ENCODE data around the gene ARL6IP4. TPM values are rescaled to one million over a fixed set of nuclear protein-coding genes. Genes with fewer than 3 reads are reported as not detected.
A peak's percentile ranks its signal among the peaks of the same experiment; 100 is the strongest.
"Not testable (repeated sequence)": the region's sequence is repeated elsewhere in the genome, so short reads cannot be mapped to it uniquely, and the experiment has no call there.

ARL6IP4 gene
- total RNA-seq, 2 donors from 2014 or later, result 146 to 212 TPM

DNA sequence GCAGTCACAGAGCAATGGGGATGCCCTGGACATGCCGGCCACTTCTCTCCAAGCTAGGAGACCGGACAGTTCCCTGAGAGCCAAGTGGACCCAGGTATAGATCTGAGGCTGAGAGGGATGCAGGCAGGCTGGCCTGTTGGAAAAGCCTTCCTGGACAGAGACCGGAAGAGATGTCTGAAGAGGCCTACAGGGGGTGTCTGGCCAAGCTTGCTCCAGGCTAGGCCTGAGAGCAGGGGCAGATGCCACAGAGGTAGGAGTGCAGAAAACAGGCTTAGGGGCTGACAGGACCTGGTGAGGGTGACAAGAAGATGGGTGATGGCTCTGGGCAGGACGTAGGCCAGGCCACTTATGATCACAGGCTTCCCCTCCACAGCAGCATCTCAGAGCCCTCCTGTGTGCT, 30.2 kb downstream of the ARL6IP4 start:
- Mint-ChIP-seq H3K9me3 (no peaks in the 10 kb centered on the region), H3K36me3 (no peaks in the 10 kb centered on the region), H3K27me3 (no peaks in the 10 kb centered on the region), H3K27ac (no peak overlapping the region), H3K4me3 (no peak overlapping the region), H3K4me1 (ENCODE audit: low read depth in 2 of 2) (peaks cover 0 to 6% of the 10 kb centered on the region in 2 donors)
- DNase-seq (ENCODE audit: low spot score) (no peak), ATAC-seq (no peak)

DNA sequence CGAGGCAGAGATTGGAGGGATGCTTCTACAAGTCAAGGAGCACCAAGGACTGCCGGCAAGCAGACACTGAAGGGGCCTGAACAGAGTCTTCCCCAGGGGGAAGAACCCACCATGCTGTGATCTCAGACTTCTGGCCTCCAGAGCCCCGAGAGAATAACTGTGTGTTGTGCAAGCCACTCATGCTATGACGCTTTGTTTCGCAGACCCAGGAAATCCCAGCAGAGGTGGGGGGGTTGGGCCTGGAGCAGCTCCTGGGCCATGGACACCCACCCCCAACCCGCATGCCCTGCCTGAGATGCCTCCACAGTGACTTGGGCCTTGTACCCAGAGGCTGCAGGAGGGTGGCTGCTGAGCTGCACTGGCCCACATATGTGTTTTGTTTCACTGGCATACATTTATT, 31.2 kb downstream of the ARL6IP4 start:
- H3K9me3 Mint-ChIP-seq, result no peaks in the 10 kb centered on the region
- H3K27me3 Mint-ChIP-seq, result no peaks in the 10 kb centered on the region
- no peaks in the 10 kb centered on the region for H3K36me3 Mint-ChIP-seq
- DNase-seq (ENCODE audit: low spot score), result peak; percentile 54
- no peak for ATAC-seq
- peak overlapping the region in 1 of 2 donors; percentile 42 for H3K27ac Mint-ChIP-seq
- no peak overlapping the region for H3K4me3 Mint-ChIP-seq
- H3K4me1 Mint-ChIP-seq (ENCODE audit: low read depth in 2 of 2), result peaks cover 0 to 10% of the 10 kb centered on the region in 2 donors

DNA sequence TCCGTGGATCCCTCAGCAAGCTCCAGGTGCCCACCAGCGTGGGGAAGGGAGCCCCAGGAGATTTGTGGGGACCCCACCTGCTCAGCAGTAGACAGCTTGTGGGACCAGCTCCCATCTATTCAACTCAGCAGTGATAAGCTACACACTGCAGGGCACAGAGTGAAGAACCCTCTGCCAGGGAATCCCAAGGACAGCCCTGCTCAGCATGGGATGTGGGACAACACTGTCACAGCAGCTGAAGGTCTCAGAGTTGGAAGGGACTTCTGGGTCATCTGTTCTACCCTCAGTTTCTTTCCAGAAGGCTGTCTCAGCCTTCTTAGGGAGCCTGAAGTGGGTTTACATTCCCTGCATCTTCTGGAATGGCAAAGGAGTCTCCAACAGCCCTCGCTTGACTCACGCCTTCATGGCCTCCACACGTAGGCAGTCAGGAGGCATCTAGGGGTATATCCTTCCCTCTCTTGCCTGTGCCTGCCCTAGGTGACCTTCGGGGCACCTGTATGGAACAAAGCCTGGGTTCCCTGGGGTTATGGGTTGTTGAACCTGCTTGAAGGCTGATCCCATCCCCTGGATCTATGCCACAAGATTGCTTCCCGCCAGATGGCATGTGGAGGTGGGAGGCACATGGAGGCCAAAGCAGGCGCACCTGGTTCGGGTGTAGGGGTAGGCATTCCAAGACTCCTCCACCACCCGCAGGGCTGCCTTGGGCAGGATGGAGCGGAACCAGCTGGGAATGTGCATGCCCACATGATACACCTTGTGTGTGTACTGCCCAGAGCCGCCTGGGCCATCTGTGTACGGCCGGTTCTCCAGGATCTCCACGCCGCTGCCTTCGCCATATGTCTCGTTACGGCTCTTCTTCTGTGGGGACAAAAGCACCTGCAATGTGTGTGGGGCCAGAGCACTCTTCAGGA, 33.0 kb downstream of the ARL6IP4 start:
- H3K4me3 Mint-ChIP-seq, result no peak overlapping the region
- DNase-seq (ENCODE audit: low spot score) (peak; percentile 13), ATAC-seq (no peak)
- H3K27ac Mint-ChIP-seq, result no peak overlapping the region
- no peaks in the 10 kb centered on the region for H3K9me3 Mint-ChIP-seq
- no peaks in the 10 kb centered on the region for H3K27me3 Mint-ChIP-seq
- H3K36me3 Mint-ChIP-seq, result no peaks in the 10 kb centered on the region
- H3K4me1 Mint-ChIP-seq (ENCODE audit: low read depth in 2 of 2), result peaks cover 0 to 17% of the 10 kb centered on the region in 2 donors

DNA sequence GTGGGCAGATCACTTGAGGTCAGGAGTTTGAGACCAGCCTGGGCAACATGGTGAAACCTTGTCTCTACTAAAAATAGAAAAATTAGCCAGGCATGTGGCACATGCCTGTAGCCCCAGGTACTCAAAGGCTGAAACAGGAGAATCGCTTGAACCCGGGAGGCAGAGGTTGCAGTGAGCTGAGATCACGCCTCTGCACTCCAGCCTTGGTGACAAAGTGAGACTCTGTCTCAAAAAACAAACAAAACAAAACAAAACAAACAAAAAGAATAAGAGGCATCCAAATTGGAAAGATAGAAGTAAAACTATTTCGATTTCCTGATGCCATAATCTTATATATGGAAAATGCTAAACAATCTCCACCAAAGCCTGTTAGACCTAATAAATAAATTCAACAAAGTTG, 34.0 kb downstream of the ARL6IP4 start:
- not testable (repeated sequence) for H3K4me3 Mint-ChIP-seq; H3K36me3 Mint-ChIP-seq; H3K9me3 Mint-ChIP-seq; ATAC-seq; DNase-seq (ENCODE audit: low spot score); H3K27me3 Mint-ChIP-seq; H3K27ac Mint-ChIP-seq
- H3K4me1 Mint-ChIP-seq (ENCODE audit: low read depth in 2 of 2), result peaks cover 3 to 19% of the 10 kb centered on the region in 2 donors

DNA sequence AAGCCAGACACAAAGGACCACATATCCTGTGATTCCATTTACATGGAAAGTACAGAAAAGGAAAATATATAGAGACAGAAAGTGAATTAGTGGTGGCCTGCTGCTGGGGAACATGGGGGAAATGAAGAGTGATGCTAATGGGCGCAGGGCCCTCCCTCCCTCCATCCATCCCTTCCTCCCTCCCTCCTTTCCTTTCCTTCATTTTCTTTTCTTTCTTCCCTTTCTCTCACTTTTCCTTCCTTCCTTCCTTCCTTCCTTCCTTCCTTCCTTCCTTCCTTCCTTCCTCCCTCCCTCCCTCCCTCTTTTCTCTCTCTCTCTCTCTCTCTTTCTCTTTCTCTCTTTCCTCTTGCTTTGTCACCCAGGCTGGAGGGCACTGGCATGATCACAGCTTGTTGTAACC, 37.3 kb downstream of the ARL6IP4 start:
- Mint-ChIP-seq H3K36me3 (no peaks in the 10 kb centered on the region), H3K27ac (no peak overlapping the region), H3K9me3 (no peaks in the 10 kb centered on the region), H3K4me1 (ENCODE audit: low read depth in 2 of 2) (peaks cover 7 to 29% of the 10 kb centered on the region in 2 donors), H3K4me3 (no peak overlapping the region), H3K27me3 (no peaks in the 10 kb centered on the region)
- ATAC-seq (no peak), DNase-seq (ENCODE audit: low spot score) (no peak)

DNA sequence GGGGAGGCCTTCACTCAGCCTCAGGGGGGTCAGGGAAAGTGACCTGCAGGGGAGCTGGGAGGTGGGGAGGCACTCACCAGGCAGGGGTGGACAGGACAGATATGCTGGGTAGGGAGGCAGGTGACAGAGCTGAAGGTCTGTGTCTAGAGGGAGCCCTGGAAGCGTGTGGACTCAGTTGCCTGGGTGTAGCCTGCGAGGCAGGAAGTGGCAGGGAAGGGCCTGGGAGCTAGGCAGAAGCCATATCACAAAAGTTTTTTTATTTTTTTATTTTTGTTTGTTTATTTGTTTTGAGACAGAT, 39.3 kb downstream of the ARL6IP4 start:
- H3K4me1 Mint-ChIP-seq (ENCODE audit: low read depth in 2 of 2), result peaks cover 19 to 40% of the 10 kb centered on the region in 2 donors
- ATAC-seq (no peak), DNase-seq (ENCODE audit: low spot score) (no peak)
- H3K4me3 Mint-ChIP-seq, result no peak overlapping the region
- H3K9me3 Mint-ChIP-seq, result no peaks in the 10 kb centered on the region
- H3K27me3 Mint-ChIP-seq, result no peaks in the 10 kb centered on the region
- H3K27ac Mint-ChIP-seq, result peak overlapping the region in 1 of 2 donors; percentile 78
- H3K36me3 Mint-ChIP-seq, result no peaks in the 10 kb centered on the region

DNA sequence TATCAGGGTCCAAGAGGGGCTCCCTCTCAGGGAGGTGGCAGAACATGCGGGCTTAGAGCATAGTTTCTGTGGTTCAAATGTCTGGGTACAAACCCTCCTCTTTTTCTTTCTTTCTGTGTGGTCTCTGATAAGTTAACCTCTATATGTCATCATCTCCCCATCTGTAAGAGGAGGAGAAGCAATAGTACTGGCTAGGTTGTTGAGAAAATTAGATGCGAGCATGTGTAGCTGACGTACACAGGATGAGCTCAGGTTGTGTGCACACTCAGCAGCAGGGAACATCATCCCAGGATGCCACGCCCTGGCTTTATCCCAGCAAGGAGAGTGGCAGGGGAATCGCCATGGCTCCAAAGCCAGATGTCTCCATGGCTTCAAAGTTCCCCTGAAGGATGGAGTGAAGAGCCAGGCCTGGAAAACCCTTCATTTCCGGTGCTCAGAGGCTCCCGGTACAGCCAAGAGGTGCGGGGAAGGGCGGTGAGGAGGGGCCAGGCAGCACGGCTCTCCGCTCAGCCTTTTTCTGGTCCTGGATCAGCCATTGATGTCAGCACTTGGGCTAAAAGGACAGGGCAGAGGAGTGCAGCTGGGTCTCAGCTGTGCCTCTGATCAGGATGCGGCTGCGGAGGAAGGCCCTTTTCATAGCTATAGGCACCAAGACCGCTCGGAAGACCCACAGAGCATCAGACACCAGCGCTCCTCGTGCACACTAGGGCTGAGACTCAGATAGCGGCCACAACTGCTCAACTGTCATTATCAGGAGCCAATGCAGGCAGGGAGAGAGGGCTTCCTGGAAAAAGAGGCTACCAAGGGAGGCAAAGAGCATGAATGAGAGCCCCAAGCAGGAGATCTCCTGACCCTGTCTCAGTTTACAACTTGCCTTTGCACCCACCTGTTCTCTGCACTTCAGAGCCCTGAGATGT, 41.5 kb downstream of the ARL6IP4 start:
- ATAC-seq (no peak), DNase-seq (ENCODE audit: low spot score) (no peak)
- Mint-ChIP-seq H3K27ac (peak overlapping the region in 1 of 2 donors; percentile 52), H3K36me3 (no peaks in the 10 kb centered on the region), H3K27me3 (no peaks in the 10 kb centered on the region), H3K4me1 (ENCODE audit: low read depth in 2 of 2) (peaks cover 21 to 31% of the 10 kb centered on the region in 2 donors), H3K4me3 (no peak overlapping the region), H3K9me3 (no peaks in the 10 kb centered on the region)

DNA sequence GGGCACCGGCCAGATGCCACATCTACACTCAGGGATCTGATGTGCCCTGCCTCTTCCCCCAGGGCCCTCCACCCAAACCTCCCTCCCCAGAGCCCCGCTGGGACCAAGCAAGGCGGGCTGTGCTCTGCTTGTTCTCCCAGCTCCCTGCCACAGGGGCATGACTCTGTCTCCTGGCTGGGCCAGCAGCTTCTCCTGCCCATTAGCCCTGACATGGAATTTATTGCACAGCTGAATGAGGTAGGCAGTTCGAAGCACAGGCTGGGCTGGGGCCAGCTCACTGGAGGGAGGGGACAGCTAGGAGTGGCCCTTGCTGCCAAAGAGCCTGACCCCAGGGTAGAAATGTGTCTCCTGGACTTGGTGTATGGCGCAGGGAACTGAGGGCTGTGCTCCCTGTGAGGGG, 42.4 kb downstream of the ARL6IP4 start:
- Mint-ChIP-seq H3K36me3 (no peaks in the 10 kb centered on the region), H3K4me1 (ENCODE audit: low read depth in 2 of 2) (peaks cover 21 to 28% of the 10 kb centered on the region in 2 donors), H3K27me3 (no peaks in the 10 kb centered on the region), H3K27ac (no peak overlapping the region), H3K4me3 (no peak overlapping the region), H3K9me3 (no peaks in the 10 kb centered on the region)
- DNase-seq (ENCODE audit: low spot score) (no peak), ATAC-seq (no peak)

DNA sequence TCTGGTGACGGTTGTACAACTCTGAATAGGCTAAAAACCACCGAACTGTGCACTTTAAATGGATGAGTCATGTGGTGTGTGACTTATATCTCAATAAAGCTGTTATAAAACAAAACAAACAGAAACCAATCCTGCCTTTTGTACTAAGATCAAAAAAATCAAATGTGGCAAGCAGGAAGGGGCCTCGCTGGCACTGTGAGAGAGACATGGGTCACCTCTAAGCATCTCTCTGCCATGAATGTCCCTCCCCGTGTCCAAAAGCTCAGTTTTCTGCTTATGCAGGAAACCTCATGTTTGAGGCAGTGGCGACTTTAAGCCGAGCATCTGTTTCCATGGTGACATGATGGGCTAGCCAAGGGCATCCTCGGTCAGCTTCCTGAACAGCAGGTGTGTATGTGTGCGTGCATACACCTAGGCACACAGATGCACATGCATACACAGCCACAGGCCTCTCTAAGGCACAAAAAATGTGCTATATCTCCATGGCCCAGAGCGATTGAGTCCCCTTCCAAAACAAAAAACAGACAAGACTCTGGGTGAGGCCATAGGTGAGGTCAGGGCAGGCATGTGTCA, 44.4 kb downstream of the ARL6IP4 start:
- Mint-ChIP-seq H3K27ac (peak overlapping the region in 1 of 2 donors; percentile 14), H3K4me1 (ENCODE audit: low read depth in 2 of 2) (peaks cover 14 to 25% of the 10 kb centered on the region in 2 donors), H3K36me3 (no peaks in the 10 kb centered on the region), H3K9me3 (no peaks in the 10 kb centered on the region), H3K27me3 (no peaks in the 10 kb centered on the region), H3K4me3 (peak overlapping the region; percentile 30)
- no peak for DNase-seq (ENCODE audit: low spot score)
- peak; percentile 43 to 81 for ATAC-seq

DNA sequence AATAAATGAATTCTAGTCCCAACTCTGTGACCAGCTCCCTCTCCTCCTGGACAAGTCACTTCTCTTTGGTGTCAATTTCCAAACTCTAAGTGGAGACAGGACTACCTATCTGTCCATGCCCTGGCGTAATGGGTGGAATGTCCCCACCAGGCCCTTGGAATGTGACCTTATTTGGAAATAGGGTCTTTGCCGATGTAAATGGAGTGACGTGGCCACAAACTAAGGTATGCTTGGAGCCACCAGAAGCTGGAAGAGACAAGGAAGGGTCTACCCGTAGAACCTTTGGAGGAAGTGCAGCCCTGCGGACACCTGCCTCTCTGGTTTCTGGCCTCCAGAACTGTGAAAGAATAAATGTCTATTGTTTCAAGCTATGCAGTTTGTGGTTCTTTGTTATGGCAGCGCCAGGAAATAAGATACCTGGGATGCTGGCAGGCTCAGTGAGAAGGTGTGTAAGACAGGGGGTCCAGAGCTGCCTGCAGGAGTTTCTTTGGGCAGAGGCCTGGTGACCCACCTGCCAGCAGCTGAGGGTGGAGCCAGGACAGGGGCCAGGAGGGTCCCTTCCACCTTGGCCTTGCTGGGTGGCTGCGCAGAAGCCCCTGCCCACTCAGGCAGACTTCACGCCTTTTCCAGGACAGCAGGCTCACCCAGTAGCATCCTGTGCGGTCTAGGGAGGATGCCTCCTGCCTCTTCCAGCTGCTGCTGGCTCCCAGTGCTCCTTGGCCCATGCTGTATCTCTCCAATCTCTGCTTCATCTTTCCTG, 45.8 kb downstream of the ARL6IP4 start:
- ATAC-seq, result no peak
- no peaks in the 10 kb centered on the region for H3K9me3 Mint-ChIP-seq
- peaks cover 14 to 20% of the 10 kb centered on the region in 2 donors for H3K4me1 Mint-ChIP-seq (ENCODE audit: low read depth in 2 of 2)
- H3K27me3 Mint-ChIP-seq, result no peaks in the 10 kb centered on the region
- no peak overlapping the region for H3K27ac Mint-ChIP-seq
- H3K36me3 Mint-ChIP-seq, result no peaks in the 10 kb centered on the region
- no peak for DNase-seq (ENCODE audit: low spot score)
- H3K4me3 Mint-ChIP-seq, result no peak overlapping the region

DNA sequence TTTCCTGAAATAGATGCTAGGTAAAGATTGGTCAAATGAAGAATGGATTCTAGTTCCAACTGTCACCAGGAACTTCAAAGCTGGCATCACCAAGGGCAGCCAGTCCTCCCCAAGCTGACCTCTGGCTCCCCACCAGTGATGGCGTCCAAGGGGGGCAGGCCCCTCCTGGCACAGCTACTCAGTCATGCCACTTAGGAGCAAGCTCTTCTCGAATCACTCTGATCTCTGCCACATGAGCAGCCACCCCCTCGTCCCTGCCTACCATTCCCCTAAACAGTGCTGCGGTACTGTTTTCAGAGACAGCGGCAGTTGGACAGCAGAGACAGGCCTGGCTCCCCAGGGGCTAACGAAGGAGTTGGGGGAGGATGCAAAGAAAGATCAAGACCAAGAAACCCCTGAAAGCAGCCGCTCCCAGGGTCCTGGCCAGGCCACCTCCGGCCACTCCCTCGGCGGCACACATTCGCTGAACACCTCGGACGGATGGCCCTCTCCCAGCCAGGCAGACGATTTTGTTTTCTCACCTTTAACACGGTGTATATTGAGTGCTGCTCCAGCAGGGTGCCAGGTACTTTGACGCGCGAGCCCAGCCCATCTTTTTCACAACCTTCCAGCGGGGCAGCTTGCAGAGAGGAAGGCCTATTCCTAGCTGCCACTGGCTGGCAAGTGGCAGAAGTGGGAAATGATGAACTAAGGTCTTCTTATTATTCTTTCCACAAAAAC, 47.4 kb downstream of the ARL6IP4 start:
- ATAC-seq (no peak), DNase-seq (ENCODE audit: low spot score) (no peak)
- Mint-ChIP-seq H3K27me3 (no peaks in the 10 kb centered on the region), H3K36me3 (no peaks in the 10 kb centered on the region), H3K4me3 (no peak overlapping the region), H3K9me3 (no peaks in the 10 kb centered on the region), H3K4me1 (ENCODE audit: low read depth in 2 of 2) (peaks cover 14 to 18% of the 10 kb centered on the region in 2 donors), H3K27ac (no peak overlapping the region)

DNA sequence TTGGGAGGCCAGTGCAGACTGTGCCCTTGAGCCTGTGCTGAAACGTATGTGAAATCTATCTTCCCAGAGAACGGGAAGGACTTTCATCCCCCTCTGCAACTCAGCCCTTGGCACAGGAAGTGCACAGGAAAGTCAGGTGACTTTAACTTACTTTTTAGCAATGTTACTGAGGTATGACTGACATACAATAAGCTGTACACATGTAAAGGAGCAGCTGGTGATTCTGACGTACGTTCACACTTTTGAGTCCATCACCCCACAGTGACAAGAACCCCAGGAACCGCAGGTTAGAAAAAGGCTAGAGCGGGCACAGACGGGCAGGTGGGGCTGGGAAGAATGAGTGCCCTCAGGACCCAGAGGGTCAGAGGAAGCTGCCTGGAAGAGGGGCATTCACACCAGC, 48.0 kb downstream of the ARL6IP4 start:
- H3K27ac Mint-ChIP-seq, result no peak overlapping the region
- ATAC-seq, result no peak
- DNase-seq (ENCODE audit: low spot score), result no peak
- no peaks in the 10 kb centered on the region for H3K36me3 Mint-ChIP-seq
- H3K4me1 Mint-ChIP-seq (ENCODE audit: low read depth in 2 of 2), result peaks cover 17% of the 10 kb centered on the region in 2 donors
- no peaks in the 10 kb centered on the region for H3K9me3 Mint-ChIP-seq
- no peak overlapping the region for H3K4me3 Mint-ChIP-seq
- H3K27me3 Mint-ChIP-seq, result no peaks in the 10 kb centered on the region

DNA sequence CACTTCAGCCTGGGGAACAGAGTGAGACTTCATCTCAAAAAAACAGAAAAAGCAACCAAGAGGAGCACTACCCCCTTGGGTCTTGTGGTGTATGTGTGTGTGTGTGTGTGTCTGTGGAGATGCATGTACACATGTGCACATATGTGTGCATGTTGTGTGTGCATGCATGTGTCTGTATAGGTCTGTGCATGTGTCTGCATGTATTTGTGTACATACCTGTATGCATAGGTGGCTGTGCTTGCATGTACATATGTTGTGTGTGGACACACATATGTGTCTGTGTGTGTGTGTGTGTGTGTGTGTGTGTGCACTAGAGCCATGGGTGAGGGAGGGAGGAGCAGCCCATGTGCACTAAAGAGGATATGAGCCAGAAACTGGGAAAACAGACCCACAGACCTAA, 49.1 kb downstream of the ARL6IP4 start:
- Mint-ChIP-seq H3K4me1 (ENCODE audit: low read depth in 2 of 2) (peaks cover 13 to 20% of the 10 kb centered on the region in 2 donors), H3K9me3 (no peaks in the 10 kb centered on the region), H3K36me3 (no peaks in the 10 kb centered on the region), H3K27ac (no peak overlapping the region), H3K4me3 (no peak overlapping the region), H3K27me3 (no peaks in the 10 kb centered on the region)
- no peak for DNase-seq (ENCODE audit: low spot score)
- no peak for ATAC-seq

Data from natural killer cell treated with Interleukin-12 subunit alpha and Interleukin-12 subunit beta and Interleukin-15 and Interleukin-18, amount 100 ng/mL, for 72 hours (primary cell).